Transverse colon (tissue), 4 donors: Measurements from ENCODE around the gene EFCAB12.

Source experiments
- CTCF ChIP-seq, 5 experiments: fragments of 200-600 bp in 3 of 5; fragments of 450-650 bp in 2 of 5; sonication (generic) in 3 of 5; IDR thresholded peaks; 1 replicate in 2 of 5; 2 replicates in 3 of 5; pipeline ENCODE4 v1.5.1; 2016 to 2017; ENCODE audit warnings: antibody characterized with exemption in 5 of 5, inconsistent platforms in 3 of 5, mild to moderate bottlenecking in 2 of 5, moderate library complexity in 1 of 5
- POLR2A ChIP-seq: fragments of 450-650 bp; IDR thresholded peaks from one replicate; pipeline ENCODE4 v1.6.1; 2016; ENCODE audit warnings: antibody characterized with exemption, mild to moderate bottlenecking, moderate library complexity
- POLR2AphosphoS5 ChIP-seq, 3 donors: sonication (generic); formaldehyde crosslinking; IDR thresholded peaks; one replicate each; pipeline ENCODE4 v1.6.1; 2016; ENCODE audit warnings: antibody characterized with exemption in 3 of 3

- no peak for TF ChIP-seq CTCF (IDR thresholded peaks at IDR 0.05)
- TF ChIP-seq POLR2A: no peak
- no peak for TF ChIP-seq POLR2AphosphoS5 (IDR thresholded peaks at IDR 0.05)
Measured at GRCh38 chr3:129412542-129413198, 15.8 kb downstream of the EFCAB12 start.
